Colonic mucosa (tissue), 4 donors: ENCODE results near the gene IGSF11. TPM values are rescaled to one million over a fixed set of nuclear protein-coding genes. Genes with fewer than 3 reads are reported as not detected.
A peak's percentile ranks its signal among the peaks of the same experiment; 100 is the strongest.

Source experiments
- DNase-seq: peaks from one replicate; pipeline ENCODE4 v3.0.0-alpha.2; 2020
- H3K27ac ChIP-seq: fragments of 200-600 bp; one replicate; pipeline ENCODE4 v1.8.0; 2021
- H3K27me3 ChIP-seq: fragments of 200-600 bp; one replicate; pipeline ENCODE4 v1.8.0; 2021
- H3K36me3 ChIP-seq: fragments of 200-600 bp; one replicate; pipeline ENCODE4 v1.8.0; 2021
- H3K4me1 ChIP-seq: fragments of 200-600 bp; one replicate; pipeline ENCODE4 v1.8.0; 2021; ENCODE audit warnings: mild to moderate bottlenecking
- H3K4me3 ChIP-seq: fragments of 200-600 bp; one replicate; pipeline ENCODE4 v1.8.0; 2021
- H3K9ac ChIP-seq, 2 donors: one replicate each; pipeline ENCODE4 v1.7.0; 2013; ENCODE audit warnings: control low read depth in 2 of 2, low read depth in 2 of 2, low read length in 2 of 2
- H3K9me3 ChIP-seq: fragments of 200-600 bp; one replicate; pipeline ENCODE4 v1.8.0; 2021
- intact Hi-C: fragments of 100-400 bp; cut with DNase I; formaldehyde crosslinking; loops from one replicate; pipeline ENCODE4 v1.14.1; 2022
- total RNA-seq, 2 donors: library from RNA; stranded (reverse); fragmentation: NEBNext Ultra II Directional in 1 of 2; extraction: Animal tissue kit (Norgen Biotek cat#: 25700) in 1 of 2; gene quantifications; one replicate each; pipeline ENCODE4 v1.2.1, GENCODE V29; 2021
- TF ChIP-seq, protein P1 (sequence below): fragments of 200-600 bp; IDR thresholded peaks from one replicate; pipeline ENCODE4 v1.8.0; 2022; ENCODE audit warnings: antibody characterized with exemption, mild to moderate bottlenecking
- donor health status: healthy.
- donor health status: DM: no; HTN: no; CAD: no.
- donor health status: DM: no; HTN: no; CAD: no.

Gene IGSF11
- total RNA-seq, 2 donors from 2014 or later, result 0.22 to 0.50 TPM

DNA sequence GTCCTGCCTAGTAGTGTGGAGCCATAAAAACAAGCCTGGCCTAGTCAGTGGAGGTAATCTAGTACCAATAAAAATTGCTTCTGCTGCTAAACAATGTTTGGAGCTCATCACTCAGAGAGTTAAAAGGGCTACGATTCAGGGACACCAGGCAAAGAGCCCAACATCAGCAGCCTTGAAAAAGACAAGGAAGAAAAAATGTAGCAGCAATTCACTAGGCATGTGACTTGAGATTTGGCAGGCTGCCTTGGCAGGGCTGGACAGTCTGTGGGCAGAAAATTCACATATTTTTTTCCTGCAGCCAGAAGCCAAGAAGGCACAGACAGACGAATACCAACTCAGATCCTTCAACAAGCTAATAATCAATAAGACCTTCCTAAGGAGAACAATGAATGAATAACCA, 47.2 kb downstream of the IGSF11 start:
- no peaks in the 10 kb centered on the region for H3K9me3 ChIP-seq
- no peaks in the 10 kb centered on the region for H3K27me3 ChIP-seq
- TF ChIP-seq, protein P1, sequence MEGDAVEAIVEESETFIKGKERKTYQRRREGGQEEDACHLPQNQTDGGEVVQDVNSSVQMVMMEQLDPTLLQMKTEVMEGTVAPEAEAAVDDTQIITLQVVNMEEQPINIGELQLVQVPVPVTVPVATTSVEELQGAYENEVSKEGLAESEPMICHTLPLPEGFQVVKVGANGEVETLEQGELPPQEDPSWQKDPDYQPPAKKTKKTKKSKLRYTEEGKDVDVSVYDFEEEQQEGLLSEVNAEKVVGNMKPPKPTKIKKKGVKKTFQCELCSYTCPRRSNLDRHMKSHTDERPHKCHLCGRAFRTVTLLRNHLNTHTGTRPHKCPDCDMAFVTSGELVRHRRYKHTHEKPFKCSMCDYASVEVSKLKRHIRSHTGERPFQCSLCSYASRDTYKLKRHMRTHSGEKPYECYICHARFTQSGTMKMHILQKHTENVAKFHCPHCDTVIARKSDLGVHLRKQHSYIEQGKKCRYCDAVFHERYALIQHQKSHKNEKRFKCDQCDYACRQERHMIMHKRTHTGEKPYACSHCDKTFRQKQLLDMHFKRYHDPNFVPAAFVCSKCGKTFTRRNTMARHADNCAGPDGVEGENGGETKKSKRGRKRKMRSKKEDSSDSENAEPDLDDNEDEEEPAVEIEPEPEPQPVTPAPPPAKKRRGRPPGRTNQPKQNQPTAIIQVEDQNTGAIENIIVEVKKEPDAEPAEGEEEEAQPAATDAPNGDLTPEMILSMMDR, result no peak
- no peak overlapping the region for H3K4me3 ChIP-seq
- no peaks in the 10 kb centered on the region for H3K36me3 ChIP-seq
- no peak overlapping the region for H3K9ac ChIP-seq
- DNase-seq, result peak; percentile 18
- intact Hi-C loops, result no loop called here
- H3K27ac ChIP-seq, result no peak overlapping the region
- no peaks in the 10 kb centered on the region for H3K4me1 ChIP-seq

DNA sequence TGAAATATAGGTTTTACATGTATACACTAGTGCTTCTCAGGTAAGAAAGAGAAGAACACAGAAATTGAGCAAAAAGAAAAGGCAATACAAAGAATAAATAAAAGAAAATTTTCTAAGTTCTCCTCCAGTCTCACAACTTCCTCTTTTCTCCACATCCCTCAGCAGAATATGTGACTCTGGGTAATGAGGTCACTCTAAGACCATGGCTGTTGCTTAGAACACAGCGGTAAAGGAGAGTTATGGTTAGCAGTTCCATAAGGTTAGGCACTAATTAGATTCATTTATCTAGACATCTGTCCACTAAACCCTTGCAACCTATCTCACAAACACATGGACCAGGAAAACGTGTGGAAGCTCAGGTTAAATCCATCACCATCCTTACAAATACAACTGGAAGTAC, 47.9 kb downstream of the IGSF11 start:
- Histone ChIP-seq H3K27me3 (no peaks in the 10 kb centered on the region), H3K36me3 (no peaks in the 10 kb centered on the region), H3K4me3 (no peak overlapping the region), H3K27ac (no peak overlapping the region), H3K9me3 (no peaks in the 10 kb centered on the region), H3K9ac (no peak overlapping the region), H3K4me1 (no peaks in the 10 kb centered on the region)
- no peak for DNase-seq
- TF ChIP-seq, protein P1, result no peak
- intact Hi-C loops, result no loop called here

- Histone ChIP-seq H3K9ac (no peak overlapping the region), H3K36me3 (no peaks in the 10 kb centered on the region), H3K4me3 (no peak overlapping the region), H3K9me3 (no peaks in the 10 kb centered on the region), H3K27ac (no peak overlapping the region), H3K4me1 (no peaks in the 10 kb centered on the region), H3K27me3 (no peaks in the 10 kb centered on the region)
- no peak for DNase-seq
- intact Hi-C loops, result no loop called here
- TF ChIP-seq, protein P1, result no peak
Measured at GRCh38 chr3:118984699-118985098, 49.9 kb downstream of the IGSF11 start.

GRCh38 chr3:118981494-118982134, 53.0 kb downstream of the IGSF11 start:
- H3K27me3 ChIP-seq, result no peaks in the 10 kb centered on the region
- intact Hi-C loops, result no loop called here
- H3K9me3 ChIP-seq, result no peaks in the 10 kb centered on the region
- TF ChIP-seq, protein P1, result no peak
- H3K36me3 ChIP-seq, result no peaks in the 10 kb centered on the region
- no peak overlapping the region for H3K9ac ChIP-seq
- no peak overlapping the region for H3K27ac ChIP-seq
- DNase-seq, result no peak
- H3K4me1 ChIP-seq, result no peaks in the 10 kb centered on the region
- no peak overlapping the region for H3K4me3 ChIP-seq

DNA sequence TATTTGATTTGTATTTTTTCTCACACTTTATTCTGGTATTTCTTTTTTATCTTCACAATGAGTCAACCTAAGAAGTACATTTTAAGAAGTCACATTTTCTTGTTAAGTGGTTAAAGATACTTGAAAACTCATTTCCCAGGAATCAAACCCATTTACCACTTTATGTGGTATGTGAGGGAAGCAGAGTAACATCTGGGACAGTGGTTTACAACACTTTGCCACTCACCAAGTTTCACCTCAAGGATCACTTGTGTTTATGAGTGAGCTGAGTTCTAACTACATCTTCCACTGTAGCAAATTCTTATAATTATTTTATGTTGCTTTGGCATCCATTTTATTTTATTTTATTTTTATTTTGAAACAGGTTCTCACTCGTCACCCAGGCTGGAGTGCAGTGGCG, 53.8 kb downstream of the IGSF11 start:
- intact Hi-C loops, result no loop called here

More for the DNA sequence above, 53.8 kb downstream of the IGSF11 start:
- DNase-seq, result no peak
- Histone ChIP-seq H3K9me3 (no peaks in the 10 kb centered on the region), H3K4me1 (no peaks in the 10 kb centered on the region), H3K9ac (no peak overlapping the region), H3K36me3 (no peaks in the 10 kb centered on the region), H3K27ac (no peak overlapping the region), H3K4me3 (no peak overlapping the region), H3K27me3 (no peaks in the 10 kb centered on the region)
- TF ChIP-seq, protein P1, result no peak
